ENCODE data around the gene PPP1R12A. TPM values are rescaled to one million over a fixed set of nuclear protein-coding genes. Genes with fewer than 3 reads are reported as not detected.
A peak's percentile ranks its signal among the peaks of the same experiment; 100 is the strongest.

Gene PPP1R12A
- total RNA-seq, 2 donors from 2014 or later: 64.3 to 70.7 TPM

- Histone ChIP-seq H3K9me3 (peaks cover 3 to 6% of the 10 kb centered on the region in 2 donors), H3K36me3 (no peaks in the 10 kb centered on the region), H3K27me3 (no peaks in the 10 kb centered on the region), H3K4me3 (no peak overlapping the region), H3K4me1 (no peaks in the 10 kb centered on the region), H3K27ac (no peak overlapping the region)
- DNase-seq (ENCODE audit: low spot score): no peak
- TF ChIP-seq CTCF (IDR thresholded peaks at IDR 0.05): no peak
These were observed 173.6 kb downstream of the PPP1R12A start for GRCh38 chr12:79761341-79761740.

DNA sequence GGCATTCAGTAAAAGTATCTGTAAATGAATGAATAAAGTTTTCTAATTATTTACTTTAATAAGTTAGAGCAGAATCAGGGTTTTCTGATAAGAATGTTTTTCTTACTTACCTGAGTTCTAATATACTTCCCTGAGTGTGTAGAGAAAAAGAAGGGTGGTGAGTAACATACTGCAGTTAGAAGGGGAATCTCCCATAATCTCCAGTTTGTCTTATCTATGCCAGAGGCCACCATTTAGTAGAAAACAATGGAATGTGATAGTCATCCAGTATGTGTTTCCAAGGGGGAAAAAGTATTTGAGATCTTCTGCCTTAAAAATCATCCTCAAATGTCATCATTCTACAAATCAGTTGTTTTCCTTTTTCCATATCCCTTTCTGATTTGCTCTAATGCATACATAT, 187.6 kb downstream of the PPP1R12A start:
- Histone ChIP-seq H3K27me3 (no peaks in the 10 kb centered on the region), H3K36me3 (no peaks in the 10 kb centered on the region), H3K27ac (no peak overlapping the region), H3K4me3 (no peak overlapping the region), H3K4me1 (no peaks in the 10 kb centered on the region), H3K9me3 (peaks cover 0 to 7% of the 10 kb centered on the region in 2 donors)
- TF ChIP-seq CTCF (IDR thresholded peaks at IDR 0.05): no peak
- no peak for DNase-seq (ENCODE audit: low spot score)

- no peaks in the 10 kb centered on the region for H3K36me3 ChIP-seq
These were observed 196.8 kb downstream of the PPP1R12A start for GRCh38 chr12:79737875-79738718.

GRCh38 chr12:79732638-79733037, 202.3 kb downstream of the PPP1R12A start:
- no peak for TF ChIP-seq CTCF (IDR thresholded peaks at IDR 0.05)
- no peaks in the 10 kb centered on the region for H3K4me1 ChIP-seq
- H3K9me3 ChIP-seq: no peaks in the 10 kb centered on the region
- no peaks in the 10 kb centered on the region for H3K27me3 ChIP-seq
- no peaks in the 10 kb centered on the region for H3K36me3 ChIP-seq
- H3K27ac ChIP-seq: no peak overlapping the region
- H3K4me3 ChIP-seq: no peak overlapping the region
- DNase-seq (ENCODE audit: low spot score): no peak

More at GRCh38 chr12:79737875-79738718, 196.8 kb downstream of the PPP1R12A start:
- peak; percentile 59 to 75 for TF ChIP-seq CTCF (IDR thresholded peaks at IDR 0.05)
- H3K9me3 ChIP-seq: no peaks in the 10 kb centered on the region
- no peak for DNase-seq (ENCODE audit: low spot score)
- no peaks in the 10 kb centered on the region for H3K4me1 ChIP-seq
- H3K27me3 ChIP-seq: no peaks in the 10 kb centered on the region
- H3K4me3 ChIP-seq: no peak overlapping the region
- H3K27ac ChIP-seq: no peak overlapping the region

GRCh38 chr12:79725987-79726386, 208.9 kb downstream of the PPP1R12A start:
- Histone ChIP-seq H3K27me3 (no peaks in the 10 kb centered on the region), H3K9me3 (no peaks in the 10 kb centered on the region), H3K4me3 (no peak overlapping the region), H3K27ac (no peak overlapping the region), H3K36me3 (no peaks in the 10 kb centered on the region), H3K4me1 (no peaks in the 10 kb centered on the region)
- no peak for DNase-seq (ENCODE audit: low spot score)
- TF ChIP-seq CTCF (IDR thresholded peaks at IDR 0.05): no peak

Other genes starting within 250 kb of the PPP1R12A start
- gene PAWR, start 244.1 kb downstream of the PPP1R12A start, total RNA-seq: 10 to 100 TPM; 14.2 to 24.3 TPM
- 10 to 100 TPM in 1 of 2 donors, 1 to 10 TPM in 1; 7.6 to 10.9 TPM for gene OTOGL, start 164.4 kb upstream of the PPP1R12A start, total RNA-seq